ENCODE results near the gene ZAP70.

- TF ChIP-seq POLR2A (IDR thresholded peaks at IDR 0.05; ENCODE audit: low read length) (no peak), GATA1 (IDR thresholded peaks at IDR 0.05; ENCODE audit: low read depth, low read length) (no peak)
These were observed 36.8 kb upstream of the ZAP70 start for GRCh38 chr2:97676620-97677019.
